SKM-1 (cell line): ENCODE data around the gene SMC1A.
"Not testable (repeated sequence)": the region's sequence is repeated elsewhere in the genome, so short reads cannot be mapped to it uniquely, and the experiment has no call there.

ENCODE experiments used
- DNase-seq: peaks from one replicate; lab custom pipeline; 2025; ENCODE audit not compliant: unreplicated experiment; lab: John Stamatoyannopoulos, UW

Gene SMC1A

DNA sequence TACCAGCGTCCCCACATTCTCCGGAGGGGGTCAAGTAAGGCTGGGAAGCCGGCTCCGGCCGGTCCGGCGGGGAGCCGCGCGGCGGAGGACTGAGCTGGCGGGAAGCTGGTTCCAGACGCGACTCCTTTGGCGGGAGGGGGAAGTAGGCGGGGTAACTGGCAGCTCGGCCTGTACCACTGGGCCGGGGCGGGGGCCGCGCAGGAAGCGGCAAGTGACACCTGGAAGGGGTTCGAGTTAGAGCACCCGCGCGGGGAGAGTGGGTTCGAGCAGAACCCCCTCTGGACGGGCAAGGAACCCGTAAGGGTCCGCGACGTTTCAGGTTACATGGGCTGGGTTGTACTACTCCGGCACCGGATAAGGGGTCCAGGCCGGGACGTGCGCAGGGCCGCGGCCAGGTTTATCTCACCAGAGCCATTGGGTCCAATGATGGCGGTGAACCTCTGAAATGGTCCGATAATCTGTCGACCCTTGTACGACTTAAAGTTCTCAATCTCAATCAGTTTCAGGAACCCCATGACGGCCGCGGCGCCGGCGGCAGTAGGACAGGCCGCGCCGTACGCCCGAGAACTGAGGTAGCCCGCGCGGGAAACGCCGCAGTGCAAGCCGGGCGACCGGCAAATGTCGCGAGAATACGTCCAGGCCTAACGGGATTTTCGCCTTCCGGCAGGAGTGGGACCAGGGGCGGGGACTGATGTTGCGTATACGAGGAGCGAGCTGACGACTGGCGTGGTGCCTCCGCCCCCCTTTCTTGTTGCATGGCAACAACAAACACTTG lies at the start of gene SMC1A:
Gene SMC1A (minus strand): TSS at position 569 of the 775 bp plus-strand sequence. CDS start 54 bp downstream, at position 515.
- peak; percentile 86 for DNase-seq

- DNase-seq: no peak
Measured at GRCh38 chrX:53471346-53471745, 48.9 kb upstream of the SMC1A start.

- not testable (repeated sequence) for DNase-seq
Measured at GRCh38 chrX:53468659-53469058, 46.2 kb upstream of the SMC1A start.

- DNase-seq: no peak
Measured at GRCh38 chrX:53458082-53458481, 35.6 kb upstream of the SMC1A start.

DNA sequence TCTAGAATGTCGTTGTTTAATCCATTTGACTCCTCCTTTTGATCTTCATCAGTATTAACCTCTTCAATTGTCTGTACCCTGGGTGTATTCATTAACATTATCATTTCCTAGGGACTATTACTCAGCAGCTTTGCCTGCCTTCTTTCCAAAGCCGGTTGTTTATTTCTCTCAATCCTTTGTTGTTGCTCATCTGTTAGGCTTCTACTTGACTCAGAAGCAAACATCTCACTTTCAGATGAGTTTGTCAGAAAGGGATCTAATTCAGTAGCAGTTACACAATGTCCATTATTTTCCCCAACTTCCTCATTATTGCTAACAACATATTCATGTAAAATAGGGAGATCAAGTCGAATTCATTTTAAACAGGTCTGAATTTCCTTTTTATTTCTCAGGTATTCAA lies 33.8 kb upstream of the SMC1A start:
- no peak for DNase-seq

- no peak for DNase-seq
Measured at GRCh38 chrX:53452812-53453211, 30.4 kb upstream of the SMC1A start.

GRCh38 chrX:53449632-53450031 lies 27.2 kb upstream of the SMC1A start:
- DNase-seq: no peak

DNA sequence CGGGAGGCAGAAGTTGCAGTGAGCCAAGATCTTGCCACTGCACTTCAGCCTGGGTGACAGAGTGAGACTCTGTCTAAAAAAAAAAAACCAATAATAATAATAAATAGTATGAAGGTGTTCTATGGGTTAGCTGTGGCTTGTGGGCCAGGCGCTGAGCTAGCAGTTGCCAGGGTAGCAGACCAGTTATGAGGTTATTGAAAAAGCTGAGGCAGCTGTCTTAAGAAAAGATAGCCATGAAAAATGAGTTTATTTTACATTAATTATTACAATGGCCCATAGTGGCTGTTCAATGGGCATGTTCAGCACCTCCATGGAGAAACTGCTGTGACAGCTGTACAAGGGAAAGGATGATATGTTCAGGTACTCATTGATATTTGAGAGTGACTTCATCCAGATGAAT lies 25.0 kb upstream of the SMC1A start:
- DNase-seq: no peak

- peak; percentile 17 for DNase-seq
Measured at GRCh38 chrX:53445977-53446376, 23.5 kb upstream of the SMC1A start.

- DNase-seq: peak; percentile 45
Measured at GRCh38 chrX:53442322-53442631, 19.8 kb upstream of the SMC1A start.

GRCh38 chrX:53441531-53442321 lies 19.3 kb upstream of the SMC1A start:
- peak; percentile 62 for DNase-seq

- DNase-seq: peak; percentile 26
Measured at GRCh38 chrX:53440621-53441517, 18.4 kb upstream of the SMC1A start.

- no peak for DNase-seq
Measured at GRCh38 chrX:53440101-53440500, 17.6 kb upstream of the SMC1A start.

- no peak for DNase-seq
Measured at GRCh38 chrX:53438832-53439230, 16.4 kb upstream of the SMC1A start.

DNA sequence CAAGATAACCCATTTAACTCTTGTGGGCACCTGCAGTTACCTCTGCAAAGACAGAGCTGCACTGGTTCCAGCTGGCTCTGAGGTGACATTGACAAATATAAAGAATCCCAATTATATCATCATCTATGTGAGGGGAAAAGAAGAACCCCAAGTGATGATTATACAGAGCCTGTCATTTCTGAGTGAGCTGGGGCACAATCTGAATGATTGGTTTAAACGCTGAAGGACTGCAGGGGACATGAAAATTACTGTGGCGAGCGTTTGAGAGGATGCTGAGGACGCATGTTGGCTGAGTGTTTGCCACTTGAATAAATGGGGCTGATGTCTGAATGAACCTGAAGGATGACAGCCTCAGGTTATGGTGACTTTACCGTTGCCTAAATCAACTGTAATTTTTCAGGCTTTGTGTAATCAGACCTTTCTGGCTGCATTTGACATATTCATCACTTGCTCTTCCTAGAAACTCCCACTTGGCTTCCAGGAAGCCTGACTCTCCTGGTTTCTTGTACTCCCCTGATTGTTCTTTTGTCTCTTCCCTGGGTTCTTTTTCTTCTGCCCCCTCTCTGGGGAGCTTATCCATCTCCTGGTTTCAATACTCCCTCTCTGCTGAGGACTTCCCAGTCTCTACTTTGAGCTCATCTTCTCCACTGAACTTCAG lies 15.8 kb upstream of the SMC1A start:
- no peak for DNase-seq

GRCh38 chrX:53437206-53437605 lies 14.8 kb upstream of the SMC1A start:
- DNase-seq: no peak

GRCh38 chrX:53435997-53436396 lies 13.5 kb upstream of the SMC1A start:
- DNase-seq: peak; percentile 15

DNA sequence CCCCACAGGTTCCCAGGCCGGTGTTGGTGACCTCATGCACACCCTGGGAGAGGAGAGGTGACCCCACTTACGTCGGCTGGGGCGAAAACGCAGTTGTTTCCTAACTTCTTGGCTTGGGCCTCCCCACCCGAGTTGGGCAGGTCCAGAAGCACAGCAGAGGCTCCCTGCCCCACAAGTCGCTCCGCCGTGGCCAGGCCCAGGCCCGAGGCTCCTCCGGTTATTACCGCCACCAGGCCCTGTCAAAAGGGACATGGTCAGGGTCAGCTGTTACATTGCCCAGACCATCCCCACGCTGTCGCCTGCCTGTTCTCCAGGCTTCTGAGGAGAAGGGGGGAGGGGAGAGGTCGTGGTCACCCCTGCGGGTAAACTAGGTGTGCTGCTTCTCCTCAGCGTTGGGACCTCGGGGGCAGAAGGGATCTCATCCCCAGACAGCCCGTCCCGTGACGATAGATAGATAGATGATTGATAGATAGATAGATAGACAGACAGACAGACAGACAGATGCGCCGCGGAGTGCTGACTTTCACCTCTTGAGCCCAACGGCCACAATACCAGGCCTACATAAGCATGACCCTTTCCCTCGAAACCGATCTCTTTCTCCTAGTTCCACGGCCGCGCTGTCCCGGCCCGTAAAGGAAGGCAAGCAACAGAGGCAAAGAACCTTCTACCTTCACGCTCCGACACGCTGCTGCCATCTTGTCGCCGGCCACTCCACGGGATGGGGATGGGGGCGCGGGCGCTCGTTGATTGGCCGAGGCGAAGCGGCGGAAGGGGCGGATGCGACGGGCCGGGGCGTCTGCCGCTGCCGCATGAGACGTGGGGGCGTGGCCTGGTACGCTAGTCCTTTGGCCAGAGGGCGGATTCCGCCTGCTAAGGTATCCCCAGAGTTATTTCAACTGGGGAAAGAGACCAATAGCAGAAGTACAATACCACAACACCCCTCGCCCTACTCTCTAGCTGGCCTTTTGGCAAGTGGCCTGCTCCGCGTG lies 11.5 kb upstream of the SMC1A start, which contains the start of gene HSD17B10:
Gene HSD17B10 (minus strand): TSS at position 720 of the 989 bp plus-strand sequence. CDS start 25 bp downstream, at position 695.
- peak; percentile 80 for DNase-seq

GRCh38 chrX:53430231-53430630 lies 7.8 kb upstream of the SMC1A start:
- DNase-seq: no peak

DNA sequence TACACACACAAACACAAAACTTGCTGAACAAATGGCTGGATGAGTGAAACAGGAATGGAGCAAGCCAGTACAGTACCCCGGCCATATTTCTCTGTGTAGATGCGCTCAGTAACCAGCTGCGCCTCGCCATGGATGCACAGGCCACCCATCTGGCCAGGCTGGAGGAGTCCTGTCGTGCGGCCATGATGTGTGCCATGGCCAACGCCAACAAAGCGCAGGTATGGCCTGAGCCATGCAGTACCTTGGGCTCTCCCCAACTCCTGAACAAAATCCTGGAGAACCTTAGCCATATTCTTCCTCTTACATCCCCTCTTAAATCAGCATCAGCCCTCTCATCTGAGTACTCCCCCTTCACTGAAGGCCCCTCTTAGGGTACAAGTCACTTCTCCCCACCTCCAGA lies 7.3 kb upstream of the SMC1A start:
- DNase-seq: no peak
